Measurements from ENCODE around the gene RNF227.
"Not testable (repeated sequence)": the region's sequence is repeated elsewhere in the genome, so short reads cannot be mapped to it uniquely, and the experiment has no call there.

Gene RNF227

DNA sequence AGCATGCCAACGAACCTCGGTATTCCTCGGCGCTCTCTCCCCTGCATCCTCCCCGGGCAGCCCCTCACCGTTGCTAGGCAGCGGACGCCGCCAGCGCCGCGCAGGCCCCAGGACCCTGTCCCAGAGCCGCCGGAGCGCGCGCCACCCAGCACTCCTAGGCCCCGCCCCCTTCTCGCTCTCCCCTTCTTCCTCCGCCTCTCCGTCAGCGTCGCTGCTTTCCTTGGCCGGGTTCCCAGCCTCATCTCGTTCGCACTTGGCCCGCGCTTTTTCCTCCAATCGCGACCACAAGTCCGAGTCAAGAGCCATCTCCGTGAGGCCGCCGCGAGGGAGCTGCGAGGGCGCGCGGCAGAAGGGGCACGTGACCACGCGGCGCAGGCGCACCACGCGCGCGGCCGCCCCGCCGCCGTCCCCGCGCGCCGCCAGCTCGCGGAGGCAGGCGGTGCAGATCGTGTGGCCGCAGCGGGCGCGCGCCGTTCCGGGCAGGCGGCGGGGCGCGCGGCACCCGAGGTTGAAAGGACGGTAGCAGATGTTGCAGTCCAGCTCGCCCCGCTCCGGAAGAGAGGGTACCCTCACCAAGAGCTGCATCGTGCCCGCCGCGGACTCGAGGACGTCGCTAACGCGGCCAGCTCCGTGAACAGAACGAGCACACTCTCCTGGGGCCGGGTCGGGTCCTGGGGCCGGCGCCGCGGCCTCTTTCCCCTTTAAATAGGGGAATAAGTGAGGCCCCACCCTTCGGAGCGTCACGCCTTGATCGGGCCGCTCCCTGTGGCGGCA is at the start of gene RNF227:
RNF227 (minus strand) TSS at position 679 of the 774 bp plus-strand sequence; CDS start at position 585, 94 bp downstream.
- peak; percentile 80 for DNase-seq

GRCh38 chr17:7961421-7961820 is 45.3 kb upstream of the RNF227 start:
- no peak for DNase-seq

DNA sequence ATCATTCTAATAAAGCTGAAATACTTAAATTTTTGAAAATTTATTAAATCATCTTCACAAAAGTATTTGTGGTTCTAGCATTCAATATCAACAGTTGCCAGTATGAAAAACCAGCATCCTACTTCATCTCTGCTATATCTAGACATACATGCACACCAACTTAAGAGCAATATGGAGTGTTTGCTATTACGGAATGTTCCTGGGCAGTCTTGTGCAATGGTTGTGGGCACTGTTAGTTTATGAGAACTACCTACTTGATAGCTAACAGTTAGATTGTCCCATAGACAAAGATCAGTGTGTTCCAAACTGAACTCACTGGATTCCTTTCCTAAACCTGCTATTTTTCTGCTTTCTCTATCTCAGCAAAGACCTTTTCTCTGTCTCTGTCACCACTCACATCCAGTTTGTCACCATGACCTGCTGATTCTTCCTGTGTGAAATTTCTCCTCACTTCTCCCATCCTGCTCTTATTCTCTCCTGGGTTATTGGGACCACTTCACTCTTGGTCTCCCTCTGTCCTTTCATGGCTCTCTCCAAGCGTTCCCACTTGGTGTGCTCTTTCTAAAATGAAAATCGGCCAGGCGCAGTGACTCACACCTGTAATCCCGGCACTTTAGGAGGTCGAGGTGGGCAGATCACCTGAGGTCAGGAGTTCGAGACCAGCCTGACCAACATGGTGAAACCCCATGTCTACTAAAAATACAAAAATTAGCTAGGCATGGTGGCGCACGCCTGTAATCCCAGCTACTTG is 43.6 kb upstream of the RNF227 start:
- DNase-seq = no peak

GRCh38 chr17:7956228-7956965 is 40.3 kb upstream of the RNF227 start:
- no peak for DNase-seq

GRCh38 chr17:7955414-7956227 is 39.5 kb upstream of the RNF227 start:
- no peak for DNase-seq

DNA sequence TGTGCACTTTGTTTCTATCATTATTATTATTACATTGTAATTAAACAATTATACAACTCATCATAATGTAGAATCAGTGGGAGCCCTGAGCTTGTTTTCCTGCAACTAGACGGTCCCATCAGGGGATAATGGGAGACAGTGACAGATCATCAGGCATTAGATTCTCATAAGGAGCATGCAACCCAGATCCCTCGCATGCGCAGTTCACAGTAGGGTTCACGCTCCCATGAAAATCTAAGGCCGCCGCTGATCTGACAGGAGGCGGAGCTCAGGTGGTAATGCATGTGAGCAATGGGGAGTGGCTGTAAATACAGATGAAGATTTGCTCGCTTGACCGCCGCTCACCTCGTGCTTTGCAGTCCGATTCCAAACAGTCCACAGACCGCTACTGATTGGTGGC is 37.2 kb upstream of the RNF227 start:
- not testable (repeated sequence) for DNase-seq

DNA sequence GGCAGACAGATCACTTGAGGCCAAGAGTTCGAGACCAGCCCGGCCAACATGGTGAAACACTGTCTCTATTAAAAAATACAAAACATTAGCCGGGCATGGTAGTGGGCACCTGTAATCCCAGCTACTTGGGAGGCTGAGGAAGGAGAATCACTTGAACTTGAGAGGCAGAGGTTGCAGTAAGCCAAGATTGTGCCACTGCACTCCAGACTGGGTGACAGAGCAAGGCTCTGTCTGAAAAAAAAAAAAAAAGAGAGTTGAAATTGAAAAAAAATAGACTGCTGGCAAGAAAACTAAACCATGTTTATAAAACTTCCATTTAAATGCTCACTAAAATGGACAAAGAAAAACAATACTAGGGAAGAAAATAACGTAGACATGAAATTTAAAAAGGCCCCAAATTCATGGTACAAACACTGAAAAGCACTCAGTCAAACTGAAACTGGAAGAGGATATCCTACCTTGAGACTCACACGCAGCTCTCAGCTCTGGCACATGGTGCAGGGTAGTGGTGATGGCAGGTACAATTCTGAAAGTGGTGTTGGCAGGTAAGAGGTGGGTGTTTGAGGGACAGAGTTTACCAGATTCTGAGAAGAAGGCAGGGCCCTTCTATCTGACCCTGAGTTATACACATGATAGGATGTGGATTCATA is 35.2 kb upstream of the RNF227 start:
- no peak for DNase-seq

DNA sequence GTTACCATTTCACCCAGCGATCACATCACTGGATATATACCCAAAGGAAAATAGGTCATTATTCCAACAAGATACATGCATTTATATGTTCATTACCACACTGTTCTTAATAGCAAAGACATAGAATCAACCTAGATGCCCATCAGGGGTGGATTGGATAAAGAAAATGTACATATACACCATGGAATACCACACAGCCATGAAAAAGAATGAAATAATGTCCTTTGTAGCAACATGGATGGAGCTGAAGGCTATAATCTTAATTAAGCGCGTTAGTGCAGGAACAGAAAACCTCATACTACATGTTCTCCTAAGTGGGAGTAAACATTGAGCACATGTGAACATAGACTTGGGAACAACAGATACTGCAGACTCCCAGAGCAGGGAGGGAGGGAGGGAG is 34.5 kb upstream of the RNF227 start:
- DNase-seq = no peak

- no peak for DNase-seq
Observed at GRCh38 chr17:7947651-7948050, 31.6 kb upstream of the RNF227 start.

DNA sequence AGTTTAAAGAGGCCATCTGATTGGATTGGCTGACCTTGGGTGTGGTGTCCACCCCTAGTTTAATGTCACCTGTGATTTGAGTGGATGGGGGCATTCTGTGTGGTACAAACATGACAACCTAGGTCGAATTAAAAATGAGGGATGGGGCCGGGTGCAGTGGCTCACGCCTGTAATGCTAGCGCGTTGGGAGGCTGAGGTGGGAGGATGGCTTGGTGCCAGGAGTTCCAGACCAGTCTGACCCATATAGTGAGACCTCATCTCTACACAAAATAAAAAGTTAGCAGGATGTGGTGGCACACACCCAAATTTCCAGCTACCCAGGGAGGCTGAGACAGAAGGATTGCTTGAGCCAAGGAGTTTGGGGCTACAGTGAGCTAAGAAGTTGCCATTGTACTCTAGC is 30.4 kb upstream of the RNF227 start:
- DNase-seq = no peak

DNA sequence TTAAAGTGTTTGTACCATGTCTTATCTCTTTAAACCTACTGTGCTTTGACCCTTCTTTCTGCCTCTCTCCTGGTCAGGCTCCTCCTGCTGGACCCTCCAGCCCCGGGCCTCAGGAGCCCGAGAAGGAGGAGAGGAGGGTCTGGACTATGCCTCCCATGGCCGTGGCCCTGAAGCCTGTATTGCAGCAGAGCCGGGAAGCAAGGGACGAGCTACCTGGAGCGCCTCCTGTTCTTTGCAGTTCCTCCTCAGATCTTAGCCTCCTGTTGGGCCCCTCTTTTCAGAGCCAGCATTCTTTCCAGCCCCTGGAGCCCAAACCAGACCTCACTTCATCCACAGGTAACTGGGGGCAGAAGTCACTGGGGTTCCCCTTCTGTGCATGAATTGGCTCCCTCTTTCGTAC is 29.6 kb upstream of the RNF227 start:
- no peak for DNase-seq

DNA sequence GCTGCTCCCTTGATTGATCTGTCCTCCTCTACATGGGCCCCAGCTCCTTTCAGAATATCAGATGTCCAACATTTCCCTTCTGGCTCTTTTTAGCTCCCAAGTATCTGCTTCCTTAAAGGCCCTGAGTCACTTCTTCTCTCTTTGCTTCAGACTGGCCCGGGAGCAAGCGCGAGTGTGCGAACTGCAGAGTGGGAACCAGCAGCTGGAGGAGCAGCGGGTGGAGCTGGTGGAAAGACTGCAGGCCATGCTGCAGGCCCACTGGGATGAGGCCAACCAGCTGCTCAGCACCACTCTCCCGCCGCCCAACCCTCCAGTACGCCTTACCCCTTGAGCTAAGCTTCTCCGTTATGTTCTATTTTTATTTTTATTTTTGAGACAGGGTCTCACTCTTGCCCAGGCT is 28.2 kb upstream of the RNF227 start:
- no peak for DNase-seq

DNA sequence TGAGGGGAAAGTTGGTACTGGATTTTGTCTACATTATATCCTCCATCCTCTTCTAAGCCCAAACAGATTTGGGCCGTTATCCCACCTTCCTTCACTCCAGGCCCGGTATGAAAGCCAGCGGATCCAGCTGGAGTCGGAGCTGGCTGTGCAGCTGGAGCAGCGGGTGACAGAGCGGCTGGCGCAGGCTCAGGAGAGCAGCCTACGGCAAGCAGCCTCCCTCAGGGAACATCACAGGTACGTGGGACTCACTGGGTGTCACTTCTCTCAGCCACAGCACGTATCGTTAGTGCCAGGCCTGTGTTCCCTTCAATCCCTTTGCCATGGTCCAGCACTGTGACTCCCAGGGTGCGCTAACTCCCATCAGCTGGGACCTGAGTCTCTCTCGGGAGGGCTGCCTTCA is 27.2 kb upstream of the RNF227 start:
- no peak for DNase-seq

DNA sequence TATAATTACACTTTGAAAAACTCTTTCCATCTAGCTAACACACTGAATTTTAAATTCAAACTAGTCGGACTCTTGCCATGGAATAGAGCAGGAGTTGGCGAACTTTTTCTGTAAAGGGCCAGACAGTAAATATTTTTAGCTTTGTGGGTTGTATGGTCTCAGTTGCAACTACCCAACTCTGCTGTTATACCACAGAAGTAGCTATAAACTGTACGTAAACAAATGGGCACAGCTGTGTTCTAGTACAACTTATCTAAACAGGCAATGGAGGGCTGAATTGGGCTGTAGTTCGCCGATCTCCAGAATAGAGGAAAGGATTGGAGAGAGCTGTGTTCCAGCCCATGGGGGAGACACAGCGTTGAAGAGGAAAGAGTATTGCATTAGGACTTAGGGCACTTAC is 24.7 kb upstream of the RNF227 start:
- DNase-seq = no peak

DNA sequence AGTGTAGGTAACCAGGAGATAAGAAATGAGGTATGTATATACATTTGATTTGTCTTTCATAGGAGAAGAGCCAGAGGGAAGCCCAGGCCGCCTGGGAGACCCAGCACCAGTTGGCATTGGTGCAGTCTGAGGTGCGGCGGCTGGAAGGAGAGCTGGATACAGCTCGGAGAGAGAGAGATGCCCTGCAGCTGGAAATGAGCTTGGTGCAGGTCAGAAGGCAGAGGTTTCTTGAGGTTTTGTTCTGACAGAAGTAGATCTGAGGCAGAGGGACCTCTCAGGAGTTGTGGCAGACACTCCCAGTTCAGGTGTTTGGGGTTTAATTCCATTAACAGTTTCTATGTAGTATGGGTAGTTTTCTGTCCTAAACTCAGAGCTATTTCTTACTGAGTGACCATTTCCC is 23.9 kb upstream of the RNF227 start:
- no peak for DNase-seq

- DNase-seq = no peak
Observed at GRCh38 chr17:7935859-7936258, 19.8 kb upstream of the RNF227 start.

DNA sequence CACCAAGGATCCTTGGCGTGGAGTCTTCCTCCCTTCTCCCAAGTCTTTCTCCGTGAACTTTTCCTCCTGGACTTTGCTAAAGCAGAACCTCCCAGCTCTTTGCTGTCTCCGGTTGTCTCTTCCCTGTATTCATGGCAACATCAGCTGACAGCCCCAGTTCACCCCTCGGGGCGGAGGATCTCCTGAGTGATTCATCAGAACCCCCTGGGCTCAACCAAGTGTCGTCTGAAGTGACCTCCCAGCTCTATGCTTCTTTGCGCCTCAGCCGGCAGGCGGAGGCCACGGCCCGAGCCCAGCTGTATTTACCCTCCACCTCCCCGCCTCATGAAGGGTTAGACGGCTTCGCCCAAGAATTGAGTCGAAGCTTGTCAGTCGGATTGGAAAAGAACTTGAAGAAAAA is 16.9 kb upstream of the RNF227 start:
- peak; percentile 55 for DNase-seq

DNA sequence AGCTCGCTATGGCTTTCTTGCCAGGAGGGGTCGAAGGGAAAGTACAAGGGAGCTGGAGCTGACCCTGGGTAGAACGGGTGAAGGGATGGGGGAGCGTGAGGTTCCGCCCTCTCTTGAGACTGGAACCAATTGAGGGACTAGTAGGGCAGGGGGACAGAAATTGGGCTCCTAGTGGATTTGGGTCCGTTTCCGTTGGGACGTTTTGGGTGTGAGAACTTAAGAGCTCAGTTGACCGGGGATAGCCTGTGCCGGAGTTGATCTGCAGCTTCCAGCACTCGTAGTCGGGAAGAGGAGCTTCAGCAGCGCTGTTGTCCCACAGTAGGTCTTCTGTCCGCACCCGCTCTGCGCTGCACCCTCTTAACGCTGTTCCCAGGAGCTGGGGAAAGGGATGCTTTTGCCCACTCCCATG is 16.4 kb upstream of the RNF227 start:
- peak; percentile 23 for DNase-seq

- DNase-seq = peak; percentile 97
Observed at GRCh38 chr17:7931709-7932482, 15.8 kb upstream of the RNF227 start, which contains the start of the genes CNTROB and TRAPPC1. Gene CNTROB (plus strand): TSS chr17:7932206. CDS start chr17:7933080, 874 bp downstream. Gene TRAPPC1 (minus strand): TSS chr17:7931946. CDS start chr17:7931829, 117 bp downstream.

- DNase-seq = no peak
Observed at GRCh38 chr17:7930841-7931631, 14.9 kb upstream of the RNF227 start.

Data from HCEC 1CT (cell line).